ENCODE data around the gene SPACA1.
"Not testable (repeated sequence)": the region's sequence is repeated elsewhere in the genome, so short reads cannot be mapped to it uniquely, and the experiment has no call there.

Gene SPACA1, protein sequence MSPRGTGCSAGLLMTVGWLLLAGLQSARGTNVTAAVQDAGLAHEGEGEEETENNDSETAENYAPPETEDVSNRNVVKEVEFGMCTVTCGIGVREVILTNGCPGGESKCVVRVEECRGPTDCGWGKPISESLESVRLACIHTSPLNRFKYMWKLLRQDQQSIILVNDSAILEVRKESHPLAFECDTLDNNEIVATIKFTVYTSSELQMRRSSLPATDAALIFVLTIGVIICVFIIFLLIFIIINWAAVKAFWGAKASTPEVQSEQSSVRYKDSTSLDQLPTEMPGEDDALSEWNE

DNA sequence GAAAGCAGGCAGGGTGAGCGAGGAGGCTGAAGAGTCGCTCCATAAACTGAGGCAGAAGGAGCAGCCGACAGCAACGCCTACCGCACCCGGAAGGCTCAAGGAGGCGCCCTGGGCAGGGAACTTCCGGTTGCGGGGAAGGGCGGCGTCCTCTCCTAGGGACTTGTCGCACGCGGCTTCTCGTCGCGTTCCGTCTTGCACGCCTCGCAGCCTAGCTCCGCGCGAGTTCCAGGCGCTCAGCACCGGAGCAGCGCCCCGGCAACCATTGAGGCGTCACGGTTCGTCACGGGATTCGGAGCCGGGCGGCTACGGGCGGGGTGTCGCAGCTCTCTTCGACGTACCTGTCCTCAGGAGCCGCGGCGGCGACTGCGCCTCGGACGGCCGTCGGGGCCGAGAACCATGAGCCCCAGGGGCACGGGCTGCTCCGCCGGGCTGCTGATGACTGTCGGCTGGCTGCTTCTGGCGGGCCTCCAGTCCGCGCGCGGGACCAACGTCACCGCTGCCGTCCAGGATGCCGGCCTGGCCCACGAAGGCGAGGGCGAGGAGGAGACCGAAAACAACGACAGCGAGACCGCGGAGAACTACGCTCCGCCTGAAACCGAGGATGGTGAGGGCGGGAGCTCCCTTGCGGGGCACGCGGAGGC is at the start of gene SPACA1:
Gene SPACA1 (plus strand): TSS at position 332 of the 641 bp plus-strand sequence. CDS start 65 bp downstream, at position 397.
- no peak for TF ChIP-seq POLR2A (IDR thresholded peaks at IDR 0.05; ENCODE audit: low read depth, low read length)
- no peak for DNase-seq (ENCODE audit: insufficient read length, low spot score)
- no peak for FAIRE-seq

DNA sequence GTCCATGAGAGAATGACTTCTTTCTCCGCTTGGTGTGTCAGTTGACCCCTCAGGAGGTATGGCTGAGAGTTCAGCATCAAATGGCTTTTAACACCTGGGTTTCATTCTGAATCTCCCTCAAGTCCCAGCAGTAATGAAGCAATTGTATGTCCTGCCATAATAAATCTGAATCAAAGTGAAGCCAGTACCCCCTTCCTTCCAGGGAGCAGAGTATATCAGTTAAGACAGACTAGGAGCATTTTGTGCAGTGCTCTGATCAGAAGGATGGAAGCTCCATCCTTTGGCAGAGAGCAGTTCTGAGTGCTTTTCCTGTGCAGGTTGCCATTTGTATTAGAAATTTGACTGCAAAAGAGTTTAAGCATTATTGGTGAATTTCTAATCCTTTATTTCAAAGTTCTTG is 46.9 kb upstream of the SPACA1 start:
- FAIRE-seq (no peak), DNase-seq (ENCODE audit: insufficient read length, low spot score) (no peak)

DNA sequence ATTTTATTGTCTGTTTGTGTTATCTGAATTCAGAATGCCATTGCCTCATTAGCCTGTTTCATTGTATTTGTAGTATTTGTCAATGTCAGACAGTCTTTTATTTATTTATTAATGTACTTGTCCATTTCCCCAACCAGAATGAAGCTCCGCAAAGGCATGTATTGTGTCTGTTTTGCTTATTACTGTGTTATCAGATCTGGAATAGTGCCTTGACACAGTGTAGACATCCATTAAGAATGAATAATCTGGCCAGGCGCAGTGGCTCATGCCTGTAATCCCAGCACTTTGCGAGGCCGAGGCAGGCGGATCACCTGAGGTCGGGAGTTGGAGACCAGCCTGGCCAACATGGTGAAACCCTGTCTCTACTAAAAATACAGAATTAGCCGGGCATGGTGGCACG is 46.4 kb upstream of the SPACA1 start:
- DNase-seq (ENCODE audit: insufficient read length, low spot score); FAIRE-seq: not testable (repeated sequence)

More for the DNA sequence above, 46.9 kb upstream of the SPACA1 start:
- TF ChIP-seq POLR2A (IDR thresholded peaks at IDR 0.05; ENCODE audit: low read depth, low read length): no peak

DNA sequence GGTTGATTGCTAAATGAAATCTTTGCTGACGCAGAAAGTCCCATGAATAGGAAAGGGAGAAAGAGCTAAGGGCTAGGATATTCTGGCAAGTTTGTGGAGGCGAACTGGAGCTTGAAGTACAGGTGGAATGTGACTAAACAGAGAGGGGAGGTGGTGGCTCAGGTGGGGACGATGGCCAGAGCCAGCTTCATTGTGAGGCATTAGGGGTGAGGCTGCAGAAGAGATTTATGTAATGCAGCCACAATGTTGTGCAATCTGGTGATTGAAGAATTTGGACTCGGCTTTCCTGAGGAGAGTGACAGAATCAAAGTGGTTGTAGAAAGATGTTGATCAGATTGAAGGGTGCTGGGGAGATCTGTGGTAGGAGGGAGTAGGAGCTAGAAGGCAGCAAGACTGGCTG is 42.9 kb upstream of the SPACA1 start:
- DNase-seq (ENCODE audit: insufficient read length, low spot score) (no peak), FAIRE-seq (no peak)
- TF ChIP-seq POLR2A (IDR thresholded peaks at IDR 0.05; ENCODE audit: low read depth, low read length): no peak

DNA sequence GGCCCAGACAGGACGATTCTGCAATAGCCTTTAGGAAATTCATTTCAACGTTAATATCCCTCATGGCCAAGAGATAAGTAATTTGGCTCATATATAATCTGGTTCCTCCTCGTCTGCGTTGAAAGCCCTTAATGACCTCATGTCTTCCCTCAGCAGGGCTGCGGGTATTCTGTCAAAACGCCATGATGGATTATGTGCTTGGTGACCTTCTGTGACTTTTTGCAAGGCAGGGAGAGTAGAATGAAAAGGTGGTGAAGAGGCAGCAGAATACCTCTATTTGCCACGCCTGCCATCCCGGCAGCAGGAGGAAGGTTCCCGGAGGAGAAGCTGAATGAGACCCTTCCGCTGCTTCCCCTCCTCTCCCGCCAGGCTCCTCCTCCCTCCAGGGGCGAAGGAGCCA is 41.1 kb upstream of the SPACA1 start:
- no peak for TF ChIP-seq POLR2A (IDR thresholded peaks at IDR 0.05; ENCODE audit: low read depth, low read length)
- FAIRE-seq (no peak), DNase-seq (ENCODE audit: insufficient read length, low spot score) (no peak)

DNA sequence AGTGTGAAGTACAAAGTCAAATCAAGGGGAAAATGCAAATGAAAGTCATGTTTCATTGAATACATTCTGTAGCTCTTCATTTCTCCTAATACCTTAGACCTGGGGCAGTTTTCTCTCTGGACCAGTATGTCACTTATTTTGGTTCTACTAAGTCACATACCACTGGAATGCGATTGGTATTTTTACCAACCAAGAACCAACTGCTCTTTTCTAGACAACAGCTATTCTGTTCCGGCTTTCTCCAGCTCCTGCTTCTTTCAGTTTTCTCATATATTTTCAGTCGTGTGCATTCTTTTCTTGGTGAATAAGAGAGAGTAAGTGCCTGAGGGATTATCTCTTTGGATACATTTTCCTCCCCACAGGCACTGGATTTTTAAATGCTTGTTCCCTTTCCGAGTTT is 39.2 kb upstream of the SPACA1 start:
- DNase-seq (ENCODE audit: insufficient read length, low spot score) (no peak), FAIRE-seq (no peak)
- no peak for TF ChIP-seq POLR2A (IDR thresholded peaks at IDR 0.05; ENCODE audit: low read depth, low read length)

DNA sequence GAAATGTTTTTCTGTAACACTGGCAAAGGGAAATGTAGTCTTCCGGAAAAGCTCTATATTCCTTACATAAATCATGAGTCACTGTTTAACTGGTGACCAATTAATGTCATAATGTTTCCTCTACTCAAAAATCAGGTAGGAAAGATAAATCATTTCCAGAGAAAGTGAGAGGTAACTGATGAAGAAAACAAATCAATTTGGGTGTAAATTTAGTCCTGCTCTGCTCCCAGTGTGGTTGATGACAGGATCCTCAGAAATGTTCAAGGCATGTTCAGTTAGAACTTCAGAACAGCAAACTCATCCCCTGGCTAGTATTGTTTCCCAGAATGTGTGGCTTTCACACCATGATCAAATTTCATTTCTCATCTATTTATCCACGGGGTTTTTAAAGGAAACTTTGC is 38.8 kb upstream of the SPACA1 start:
- FAIRE-seq: peak; percentile 11

DNA sequence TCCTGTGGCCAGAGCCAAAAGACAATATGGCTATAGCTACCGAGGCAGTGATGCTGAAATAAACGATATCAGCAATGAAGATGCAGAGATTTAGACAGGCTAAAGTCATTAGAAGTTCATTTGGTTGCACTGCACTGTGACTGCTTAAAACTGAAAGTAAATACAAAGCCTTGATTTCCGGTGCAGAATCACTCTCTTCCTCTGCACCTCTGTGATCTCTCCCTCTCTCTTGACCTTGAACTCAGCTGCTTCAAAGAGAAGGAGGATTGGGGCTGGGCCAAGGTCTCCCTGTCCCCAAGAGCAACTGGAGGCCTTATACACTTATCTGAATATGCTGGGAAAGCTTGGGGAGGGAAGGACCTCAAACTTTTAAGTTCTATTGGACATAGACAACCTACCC is 34.6 kb upstream of the SPACA1 start:
- no peak for FAIRE-seq
- TF ChIP-seq POLR2A (IDR thresholded peaks at IDR 0.05; ENCODE audit: low read depth, low read length): no peak
- DNase-seq (ENCODE audit: insufficient read length, low spot score): no peak

More for the DNA sequence above, 38.8 kb upstream of the SPACA1 start:
- no peak for TF ChIP-seq POLR2A (IDR thresholded peaks at IDR 0.05; ENCODE audit: low read depth, low read length)
- no peak for DNase-seq (ENCODE audit: insufficient read length, low spot score)

DNA sequence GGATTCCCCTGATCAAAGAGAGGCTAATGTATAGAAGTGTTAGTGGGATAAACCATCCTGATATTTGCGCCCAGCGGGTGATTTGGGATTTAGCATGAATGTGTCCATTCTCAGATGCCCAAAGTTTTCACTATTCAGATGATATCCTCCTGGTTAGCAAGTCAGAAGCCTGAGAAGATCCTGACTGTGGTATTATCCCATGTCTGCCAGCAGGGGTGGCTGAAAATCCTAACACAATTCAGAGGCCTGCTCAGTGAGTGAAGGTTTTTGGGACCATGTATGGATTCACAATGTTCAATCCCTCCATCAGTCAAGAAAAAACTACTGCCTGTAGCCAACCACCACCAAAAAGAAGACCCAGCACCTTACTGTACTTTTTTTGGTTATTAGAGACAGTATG is 34.1 kb upstream of the SPACA1 start:
- DNase-seq (ENCODE audit: insufficient read length, low spot score) (no peak), FAIRE-seq (no peak)
- no peak for TF ChIP-seq POLR2A (IDR thresholded peaks at IDR 0.05; ENCODE audit: low read depth, low read length)

DNA sequence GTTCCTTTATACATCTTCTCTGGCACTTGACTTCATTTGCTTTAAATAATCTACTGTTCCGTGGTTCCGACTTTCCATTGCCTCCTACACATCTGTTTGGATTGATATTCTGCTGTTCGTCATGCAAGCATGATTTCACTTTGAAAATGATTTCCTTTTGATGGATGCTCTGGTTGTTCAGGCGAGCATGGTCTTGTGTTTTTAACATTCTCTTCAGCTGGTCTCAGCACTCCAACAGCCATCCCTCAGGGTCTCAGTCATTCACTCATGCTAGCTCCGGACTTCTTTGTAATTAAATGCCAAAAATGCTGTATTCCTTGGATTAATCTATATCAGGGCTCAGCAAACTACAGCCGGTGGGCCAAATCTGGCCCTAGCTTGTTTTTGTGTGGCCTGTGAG is 27.2 kb upstream of the SPACA1 start:
- no peak for FAIRE-seq
- no peak for DNase-seq (ENCODE audit: insufficient read length, low spot score)
- TF ChIP-seq POLR2A (IDR thresholded peaks at IDR 0.05; ENCODE audit: low read depth, low read length): no peak

DNA sequence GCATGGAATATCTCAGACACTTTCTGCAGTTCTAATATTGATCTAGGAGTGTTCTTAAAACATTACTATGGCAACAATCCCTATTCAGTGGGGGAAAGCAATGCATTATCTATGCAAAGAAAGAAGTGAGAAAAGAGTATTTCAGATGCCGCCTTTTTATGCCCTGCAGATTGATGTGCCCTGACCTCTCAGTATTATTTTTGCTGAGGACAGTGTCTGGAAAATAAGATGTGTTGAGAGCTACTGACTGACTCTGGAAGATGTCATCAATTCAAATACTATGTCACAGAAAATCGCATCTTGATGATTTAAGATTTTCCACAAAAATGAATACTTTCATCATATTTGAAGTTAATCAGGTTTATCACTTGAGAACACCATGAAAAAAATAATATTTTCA is 22.9 kb upstream of the SPACA1 start:
- TF ChIP-seq POLR2A (IDR thresholded peaks at IDR 0.05; ENCODE audit: low read depth, low read length): no peak
- DNase-seq (ENCODE audit: insufficient read length, low spot score) (no peak), FAIRE-seq (no peak)

DNA sequence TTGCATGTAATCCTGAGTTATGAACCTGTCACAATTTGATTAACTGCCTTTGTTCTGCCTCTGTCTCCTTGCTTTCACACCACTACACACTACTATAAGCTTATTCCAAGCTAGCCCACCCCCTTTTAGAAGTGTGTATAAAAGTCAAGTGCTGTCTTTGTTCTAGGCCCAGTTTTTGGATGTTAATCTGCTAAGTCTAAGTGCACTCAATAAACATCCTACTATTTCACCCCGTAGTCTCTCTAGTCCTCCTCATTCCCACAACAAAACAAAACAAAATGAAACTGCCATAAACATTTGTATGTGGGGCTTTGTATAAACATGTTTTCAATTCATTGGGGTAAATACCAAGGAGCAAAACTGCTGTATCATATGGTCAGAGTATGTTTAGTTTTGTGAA is 16.1 kb upstream of the SPACA1 start:
- DNase-seq (ENCODE audit: insufficient read length, low spot score): no peak
- TF ChIP-seq POLR2A (IDR thresholded peaks at IDR 0.05; ENCODE audit: low read depth, low read length): no peak
- FAIRE-seq: no peak

DNA sequence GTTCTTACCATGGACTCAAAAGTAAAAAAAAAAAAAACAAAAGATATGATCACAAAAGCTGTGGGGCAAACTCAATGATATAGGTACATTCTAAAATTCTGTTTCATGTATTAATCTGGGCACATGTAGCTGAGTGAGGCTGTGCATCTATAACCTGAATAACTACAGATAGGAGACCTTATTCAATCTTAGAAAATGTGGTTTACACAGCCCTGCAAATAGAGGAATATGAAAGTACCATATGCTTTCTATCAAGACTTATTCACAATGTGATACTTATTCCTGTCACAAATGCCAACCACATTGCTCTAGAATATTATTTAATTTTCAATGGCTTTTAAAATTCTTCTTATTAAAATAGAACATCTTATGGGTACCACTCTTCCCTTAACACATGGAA is 3.1 kb upstream of the SPACA1 start:
- TF ChIP-seq POLR2A (IDR thresholded peaks at IDR 0.05; ENCODE audit: low read depth, low read length): no peak
- FAIRE-seq: no peak
- no peak for DNase-seq (ENCODE audit: insufficient read length, low spot score)

DNA sequence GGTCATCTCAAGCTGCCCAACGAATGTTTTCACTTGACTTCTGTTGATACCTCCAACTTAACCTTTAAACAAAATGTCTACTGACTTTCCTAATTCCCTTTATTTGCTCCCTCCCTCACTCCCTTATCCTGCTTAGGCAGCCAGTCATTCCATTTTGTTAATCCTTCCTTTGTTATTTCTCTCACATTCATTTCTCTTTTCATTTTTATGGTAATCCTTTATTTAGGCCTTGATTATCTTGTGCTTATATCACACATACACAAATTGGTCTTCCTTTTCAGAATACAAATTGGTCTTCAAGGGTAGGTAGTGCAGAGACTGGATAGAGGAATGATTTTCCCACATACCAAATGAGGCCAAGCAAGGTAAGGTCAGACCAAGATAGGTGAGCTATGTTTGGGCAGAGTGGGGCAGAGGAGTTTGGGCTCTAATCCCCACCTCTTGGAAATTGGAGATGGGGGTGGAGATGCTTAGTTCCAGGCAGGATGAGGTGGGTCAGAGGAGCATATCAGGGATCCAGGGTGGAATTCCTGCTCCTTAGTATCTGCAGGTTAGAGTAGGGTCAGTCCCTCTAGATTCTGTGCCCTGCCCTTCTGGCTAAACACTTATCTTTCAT is 2.0 kb upstream of the SPACA1 start:
- DNase-seq (ENCODE audit: insufficient read length, low spot score) (no peak), FAIRE-seq (no peak)
- no peak for TF ChIP-seq POLR2A (IDR thresholded peaks at IDR 0.05; ENCODE audit: low read depth, low read length)

DNA sequence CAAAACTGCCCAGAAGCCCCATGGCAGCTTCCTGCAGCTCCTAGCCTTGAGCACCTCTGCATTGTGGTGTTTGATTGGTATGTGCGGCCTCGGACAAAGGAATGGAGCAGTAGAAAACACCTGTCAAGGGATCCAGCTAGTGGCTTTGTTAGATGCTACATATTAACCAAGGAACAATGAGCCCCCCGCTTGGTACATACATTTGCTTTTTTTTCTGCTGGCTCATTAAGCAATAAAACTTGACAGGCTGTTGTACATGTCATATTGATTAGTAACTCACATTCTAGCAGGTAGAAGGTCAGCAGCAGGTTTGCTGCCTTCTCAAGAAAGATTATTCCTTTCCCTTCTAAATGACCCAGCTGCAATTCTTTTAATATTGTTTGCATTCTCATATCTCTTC is 937 bp downstream of the SPACA1 start:
- DNase-seq (ENCODE audit: insufficient read length, low spot score): no peak
- TF ChIP-seq POLR2A (IDR thresholded peaks at IDR 0.05; ENCODE audit: low read depth, low read length): no peak
- no peak for FAIRE-seq
